ENCODE data around the gene SH3RF3. TPM values are rescaled to one million over a fixed set of nuclear protein-coding genes. Genes with fewer than 3 reads are reported as not detected.
A peak's percentile ranks its signal among the peaks of the same experiment; 100 is the strongest.

The SH3RF3 gene
- total RNA-seq, 1 donor from 2014 or later: 0.28 TPM

DNA sequence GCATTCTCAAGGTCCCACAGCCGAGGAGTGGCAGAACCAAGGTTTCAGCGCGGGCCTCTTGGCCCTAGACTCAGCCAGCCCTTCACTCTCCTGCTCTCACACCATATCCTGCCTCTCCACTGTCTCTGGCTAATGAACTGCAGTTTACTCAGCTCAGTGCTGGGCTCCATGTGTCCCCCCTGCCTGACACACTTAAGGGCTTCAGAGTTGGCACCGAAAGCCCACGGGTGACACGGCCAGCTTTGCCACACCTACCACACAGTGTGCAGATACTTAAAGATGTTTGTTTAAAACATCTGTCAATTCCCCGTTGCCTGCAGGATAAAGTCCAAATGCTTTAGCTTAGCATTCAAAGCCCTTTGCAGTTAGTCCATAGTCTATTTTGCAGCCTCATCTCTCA lies 243.6 kb downstream of the SH3RF3 start:
- H3K79me2 ChIP-seq (ENCODE audit: low read depth): no peaks in the 10 kb centered on the region
- Mint-ChIP-seq H3K27ac (peak overlapping the region; percentile 52), H3K27me3 (ENCODE audit: insufficient read depth, low read depth) (peaks cover 2% of the 10 kb centered on the region), H3K4me3 (peak overlapping the region; percentile 34), H3K36me3 (peaks cover 10% of the 10 kb centered on the region), H3K9me3 (peaks cover 2% of the 10 kb centered on the region), H3K4me1 (peaks cover 14% of the 10 kb centered on the region)
- no peaks in the 10 kb centered on the region for H3K9me3 ChIP-seq (ENCODE audit: low read depth)
- H3K36me3 ChIP-seq: no peaks in the 10 kb centered on the region
- no peaks in the 10 kb centered on the region for H4K20me1 ChIP-seq (ENCODE audit: low read depth)
- no peaks in the 10 kb centered on the region for H3K27me3 ChIP-seq
- H3F3A ChIP-seq (ENCODE audit: low read depth): no peaks in the 10 kb centered on the region
- no peak for TF ChIP-seq EZH2 (IDR thresholded peaks at IDR 0.05)
- TF ChIP-seq EZH2phosphoT487 (IDR thresholded peaks at IDR 0.05): no peak
- TF ChIP-seq, protein P1, sequence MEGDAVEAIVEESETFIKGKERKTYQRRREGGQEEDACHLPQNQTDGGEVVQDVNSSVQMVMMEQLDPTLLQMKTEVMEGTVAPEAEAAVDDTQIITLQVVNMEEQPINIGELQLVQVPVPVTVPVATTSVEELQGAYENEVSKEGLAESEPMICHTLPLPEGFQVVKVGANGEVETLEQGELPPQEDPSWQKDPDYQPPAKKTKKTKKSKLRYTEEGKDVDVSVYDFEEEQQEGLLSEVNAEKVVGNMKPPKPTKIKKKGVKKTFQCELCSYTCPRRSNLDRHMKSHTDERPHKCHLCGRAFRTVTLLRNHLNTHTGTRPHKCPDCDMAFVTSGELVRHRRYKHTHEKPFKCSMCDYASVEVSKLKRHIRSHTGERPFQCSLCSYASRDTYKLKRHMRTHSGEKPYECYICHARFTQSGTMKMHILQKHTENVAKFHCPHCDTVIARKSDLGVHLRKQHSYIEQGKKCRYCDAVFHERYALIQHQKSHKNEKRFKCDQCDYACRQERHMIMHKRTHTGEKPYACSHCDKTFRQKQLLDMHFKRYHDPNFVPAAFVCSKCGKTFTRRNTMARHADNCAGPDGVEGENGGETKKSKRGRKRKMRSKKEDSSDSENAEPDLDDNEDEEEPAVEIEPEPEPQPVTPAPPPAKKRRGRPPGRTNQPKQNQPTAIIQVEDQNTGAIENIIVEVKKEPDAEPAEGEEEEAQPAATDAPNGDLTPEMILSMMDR (IDR thresholded peaks at IDR 0.05): no peak
- H3K27ac ChIP-seq: no peak overlapping the region
- no peak overlapping the region for H2AFZ ChIP-seq (replicated peaks)
- H3K4me3 ChIP-seq: no peak overlapping the region
- no peak overlapping the region for H3K9ac ChIP-seq
- no peak overlapping the region for H3K4me2 ChIP-seq
- no peaks in the 10 kb centered on the region for H3K4me1 ChIP-seq
- DNase-seq (ENCODE audit: low spot score): no peak

DNA sequence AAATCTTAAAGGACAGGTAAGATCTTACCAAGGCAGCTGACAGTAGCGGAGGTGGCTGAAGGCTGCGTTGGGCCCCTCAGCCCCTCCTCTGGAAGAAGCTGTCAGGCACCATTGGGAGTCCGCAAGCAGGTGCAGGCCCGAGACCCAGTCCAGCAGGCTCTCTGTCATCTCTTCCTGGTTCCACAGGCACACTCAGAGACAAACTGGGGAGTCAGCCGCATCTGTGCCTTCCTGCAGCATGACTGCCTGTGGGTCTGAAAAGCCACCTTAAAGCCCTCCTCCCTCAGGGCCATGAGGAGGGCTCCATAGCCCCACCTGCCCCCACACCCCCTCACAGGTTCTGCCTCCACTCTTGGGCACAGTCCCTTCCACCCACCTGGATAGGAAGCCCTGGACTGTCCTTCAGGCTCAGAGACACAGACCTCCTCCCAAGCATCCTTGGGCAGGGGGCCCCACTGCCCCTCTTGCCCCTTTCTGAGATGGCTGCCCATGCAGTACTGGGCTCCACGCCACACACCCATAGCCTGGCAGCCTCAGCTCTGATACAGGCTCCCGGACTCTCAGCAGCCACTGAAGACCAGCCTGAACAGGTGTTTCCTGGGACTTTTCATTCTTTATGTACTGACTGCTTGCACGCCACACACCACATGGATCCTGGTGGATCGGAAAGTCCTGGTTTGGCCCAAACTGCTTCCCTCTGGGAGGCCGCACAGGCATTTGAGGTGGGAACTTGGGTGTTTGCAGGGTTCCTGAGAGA lies 245.0 kb downstream of the SH3RF3 start:
- Histone ChIP-seq H3K79me2 (ENCODE audit: low read depth) (no peaks in the 10 kb centered on the region), H3K27ac (no peak overlapping the region), H4K20me1 (ENCODE audit: low read depth) (no peaks in the 10 kb centered on the region), H3K9me3 (ENCODE audit: low read depth) (no peaks in the 10 kb centered on the region), H3K27me3 (no peaks in the 10 kb centered on the region), H3K4me2 (no peak overlapping the region), H3K9ac (no peak overlapping the region), H3K36me3 (no peaks in the 10 kb centered on the region), H2AFZ (replicated peaks) (no peak overlapping the region), H3K4me1 (no peaks in the 10 kb centered on the region), H3K4me3 (no peak overlapping the region), H3F3A (ENCODE audit: low read depth) (no peaks in the 10 kb centered on the region)
- peaks cover 5% of the 10 kb centered on the region for H3K27me3 Mint-ChIP-seq (ENCODE audit: insufficient read depth, low read depth)
- H3K4me3 Mint-ChIP-seq: no peak overlapping the region
- DNase-seq (ENCODE audit: low spot score): no peak
- TF ChIP-seq, protein P1 (IDR thresholded peaks at IDR 0.05): no peak
- TF ChIP-seq EZH2 (IDR thresholded peaks at IDR 0.05) (no peak), EZH2phosphoT487 (IDR thresholded peaks at IDR 0.05) (no peak)
- H3K4me1 Mint-ChIP-seq: peaks cover 11% of the 10 kb centered on the region
- H3K36me3 Mint-ChIP-seq: peaks cover 10% of the 10 kb centered on the region
- H3K27ac Mint-ChIP-seq: peak overlapping the region; percentile 29
- H3K9me3 Mint-ChIP-seq: peaks cover 2% of the 10 kb centered on the region

DNA sequence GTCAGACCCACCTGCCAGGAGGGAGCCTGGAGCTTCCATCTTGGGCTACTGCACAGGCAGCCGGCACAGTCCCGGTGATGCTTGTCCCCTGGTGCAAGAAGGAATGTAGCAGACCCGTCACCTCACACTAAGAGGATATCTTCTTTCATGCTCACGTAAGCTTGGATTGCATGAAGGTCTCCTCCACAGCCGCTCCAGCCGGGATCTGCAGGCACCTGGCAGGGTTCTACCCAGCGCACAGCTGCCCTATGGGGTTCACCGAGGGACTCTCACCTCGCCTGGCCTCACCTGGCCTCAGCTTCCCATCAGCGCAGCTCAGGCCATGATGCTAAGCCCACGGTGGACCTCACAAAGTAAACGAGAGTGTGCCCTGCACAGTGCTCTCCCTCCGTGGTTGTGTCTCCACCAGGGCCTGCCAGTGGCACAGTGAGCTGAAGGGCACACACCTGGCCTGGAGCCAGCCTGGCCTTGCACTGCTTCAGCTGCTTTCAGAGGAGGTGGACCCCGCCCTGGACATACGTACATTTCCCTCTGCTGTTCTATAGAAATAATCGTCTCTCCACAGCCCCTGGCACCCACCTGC lies 245.6 kb downstream of the SH3RF3 start:
- no peaks in the 10 kb centered on the region for H3K79me2 ChIP-seq (ENCODE audit: low read depth)
- no peaks in the 10 kb centered on the region for H3K4me1 ChIP-seq
- peaks cover 2% of the 10 kb centered on the region for H3K9me3 Mint-ChIP-seq
- H3K27me3 ChIP-seq: no peaks in the 10 kb centered on the region
- H3K4me2 ChIP-seq: no peak overlapping the region
- H2AFZ ChIP-seq (replicated peaks): no peak overlapping the region
- no peak overlapping the region for H3K4me3 Mint-ChIP-seq
- no peak overlapping the region for H3K27ac Mint-ChIP-seq
- peaks cover 3% of the 10 kb centered on the region for H3K27me3 Mint-ChIP-seq (ENCODE audit: insufficient read depth, low read depth)
- H3K4me3 ChIP-seq: no peak overlapping the region
- TF ChIP-seq EZH2 (IDR thresholded peaks at IDR 0.05) (no peak), EZH2phosphoT487 (IDR thresholded peaks at IDR 0.05) (no peak)
- TF ChIP-seq, protein P1 (IDR thresholded peaks at IDR 0.05): no peak
- no peaks in the 10 kb centered on the region for H3F3A ChIP-seq (ENCODE audit: low read depth)
- H3K36me3 Mint-ChIP-seq: peaks cover 10% of the 10 kb centered on the region
- H3K4me1 Mint-ChIP-seq: peaks cover 11% of the 10 kb centered on the region
- H3K9me3 ChIP-seq (ENCODE audit: low read depth): no peaks in the 10 kb centered on the region
- H4K20me1 ChIP-seq (ENCODE audit: low read depth): no peaks in the 10 kb centered on the region
- H3K9ac ChIP-seq: no peak overlapping the region
- H3K36me3 ChIP-seq: no peaks in the 10 kb centered on the region
- no peak for DNase-seq (ENCODE audit: low spot score)
- H3K27ac ChIP-seq: no peak overlapping the region
